Brain microvascular endothelial cell (primary cell): ENCODE data around the gene UBASH3B.

Experiments
- DNase-seq: peaks from one replicate; pipeline ENCODE4 v3.0.0-alpha.2; 2020
- H3K27ac ChIP-seq: fragments of 250-450 bp; sonication (Bioruptor Pico); 2 replicates; pipeline ENCODE4 v1.5.1; 2020; ENCODE audit warnings: mild to moderate bottlenecking, moderate library complexity
- H3K27me3 ChIP-seq: fragments of 250-450 bp; sonication (Bioruptor Pico); replicated peaks from 2 replicates; pipeline ENCODE4 v1.5.1; 2020; ENCODE audit warnings: mild to moderate bottlenecking
- H3K36me3 ChIP-seq: fragments of 250-450 bp; sonication (Bioruptor Pico); replicated peaks from 2 replicates; pipeline ENCODE4 v1.5.1; 2020; ENCODE audit warnings: mild to moderate bottlenecking
- H3K4me3 ChIP-seq: 2 replicates; pipeline ENCODE4 v1.5.1; 2011; ENCODE audit warnings: low read depth, mild to moderate bottlenecking, control low read depth, low read length, moderate library complexity
- CTCF ChIP-seq: IDR thresholded peaks from 2 replicates; pipeline ENCODE4 v1.5.1; 2011; ENCODE audit warnings: low read depth, mild to moderate bottlenecking, moderate library complexity, low read length, control low read depth, inconsistent platforms; ENCODE audit errors: missing control alignments
- in situ Hi-C: cut with HindIII; loops from 2 replicates; pipeline ENCODE4 v1.10.0; 2017; ENCODE audit warnings: low sequenced_read_pairs, low pct_ligation_motif_present

The UBASH3B gene

GRCh38 chr11:122681735-122682134, 26.2 kb downstream of the UBASH3B start:
- Histone ChIP-seq H3K4me3 (no peak overlapping the region), H3K27me3 (no peaks in the 10 kb centered on the region), H3K27ac (no peak overlapping the region), H3K36me3 (no peaks in the 10 kb centered on the region)
- TF ChIP-seq CTCF: no peak
- in situ Hi-C loops: no loop called here
- DNase-seq: no peak

- no peak for DNase-seq
These were observed 26.9 kb downstream of the UBASH3B start for GRCh38 chr11:122682464-122682863.

GRCh38 chr11:122685041-122685440, 29.5 kb downstream of the UBASH3B start:
- no peak for TF ChIP-seq CTCF
- Histone ChIP-seq H3K4me3 (no peak overlapping the region), H3K36me3 (no peaks in the 10 kb centered on the region), H3K27ac (no peak overlapping the region), H3K27me3 (no peaks in the 10 kb centered on the region)
- in situ Hi-C loops: no loop called here
- DNase-seq: no peak

More at GRCh38 chr11:122682464-122682863, 26.9 kb downstream of the UBASH3B start:
- no peak overlapping the region for H3K27ac ChIP-seq
- no peak for TF ChIP-seq CTCF
- H3K4me3 ChIP-seq: no peak overlapping the region
- no peaks in the 10 kb centered on the region for H3K36me3 ChIP-seq
- in situ Hi-C loops: no loop called here
- H3K27me3 ChIP-seq: no peaks in the 10 kb centered on the region

- no peak for DNase-seq
- no peaks in the 10 kb centered on the region for H3K27me3 ChIP-seq
- H3K4me3 ChIP-seq: no peak overlapping the region
- H3K27ac ChIP-seq: no peak overlapping the region
- in situ Hi-C loops: no loop called here
- no peaks in the 10 kb centered on the region for H3K36me3 ChIP-seq
- TF ChIP-seq CTCF: no peak
These were observed 30.6 kb downstream of the UBASH3B start for GRCh38 chr11:122686111-122686510.

GRCh38 chr11:122690384-122690783, 34.9 kb downstream of the UBASH3B start:
- in situ Hi-C loops: no loop called here
- no peak overlapping the region for H3K27ac ChIP-seq

More at GRCh38 chr11:122690384-122690783, 34.9 kb downstream of the UBASH3B start:
- no peak for DNase-seq
- TF ChIP-seq CTCF: no peak
- Histone ChIP-seq H3K4me3 (no peak overlapping the region), H3K36me3 (no peaks in the 10 kb centered on the region), H3K27me3 (no peaks in the 10 kb centered on the region)
